ENCODE results near the gene C5AR2.
"Not testable (repeated sequence)": the region's sequence is repeated elsewhere in the genome, so short reads cannot be mapped to it uniquely, and the experiment has no call there.

The C5AR2 gene

GRCh38 chr19:47378246-47378645 lies 46.3 kb downstream of the C5AR2 start:
- Histone ChIP-seq H3K9ac (ENCODE audit: low read length) (no peak overlapping the region), H3K4me3 (ENCODE audit: low read length) (no peak overlapping the region), H3K36me3 (ENCODE audit: control insufficient read depth, insufficient read depth, low read length, severe bottlenecking) (peaks cover 83% of the 10 kb centered on the region), H3K4me1 (ENCODE audit: control insufficient read depth, insufficient read depth, low read length) (no peaks in the 10 kb centered on the region), H3K9me3 (ENCODE audit: control insufficient read depth, low read length) (no peaks in the 10 kb centered on the region), H3K27me3 (replicated peaks; ENCODE audit: control insufficient read depth, insufficient read depth, low read length) (no peaks in the 10 kb centered on the region)
- DNase-seq (ENCODE audit: low read depth), result no peak

GRCh38 chr19:47379381-47379938 lies 47.5 kb downstream of the C5AR2 start:
- no peak overlapping the region for H3K9ac ChIP-seq (ENCODE audit: low read length)
- no peak for DNase-seq (ENCODE audit: low read depth)
- no peaks in the 10 kb centered on the region for H3K27me3 ChIP-seq (replicated peaks; ENCODE audit: control insufficient read depth, insufficient read depth, low read length)
- H3K4me3 ChIP-seq (ENCODE audit: low read length), result no peak overlapping the region
- no peaks in the 10 kb centered on the region for H3K9me3 ChIP-seq (ENCODE audit: control insufficient read depth, low read length)
- H3K4me1 ChIP-seq (ENCODE audit: control insufficient read depth, insufficient read depth, low read length), result peaks cover 4% of the 10 kb centered on the region
- H3K36me3 ChIP-seq (ENCODE audit: control insufficient read depth, insufficient read depth, low read length, severe bottlenecking), result peaks cover 71% of the 10 kb centered on the region

GRCh38 chr19:47380559-47380958 lies 48.6 kb downstream of the C5AR2 start:
- Histone ChIP-seq H3K36me3 (ENCODE audit: control insufficient read depth, insufficient read depth, low read length, severe bottlenecking) (peaks cover 60% of the 10 kb centered on the region), H3K4me3 (ENCODE audit: low read length) (no peak overlapping the region), H3K9me3 (ENCODE audit: control insufficient read depth, low read length) (no peaks in the 10 kb centered on the region), H3K4me1 (ENCODE audit: control insufficient read depth, insufficient read depth, low read length) (peaks cover 4% of the 10 kb centered on the region), H3K27me3 (replicated peaks; ENCODE audit: control insufficient read depth, insufficient read depth, low read length) (no peaks in the 10 kb centered on the region), H3K9ac (ENCODE audit: low read length) (no peak overlapping the region)
- no peak for DNase-seq (ENCODE audit: low read depth)

GRCh38 chr19:47381121-47381520 lies 49.1 kb downstream of the C5AR2 start:
- peaks cover 54% of the 10 kb centered on the region for H3K36me3 ChIP-seq (ENCODE audit: control insufficient read depth, insufficient read depth, low read length, severe bottlenecking)
- H3K9me3 ChIP-seq (ENCODE audit: control insufficient read depth, low read length), result no peaks in the 10 kb centered on the region
- H3K27me3 ChIP-seq (replicated peaks; ENCODE audit: control insufficient read depth, insufficient read depth, low read length), result no peaks in the 10 kb centered on the region

GRCh38 chr19:47381653-47382279 lies 49.8 kb downstream of the C5AR2 start:
- DNase-seq (ENCODE audit: low read depth), result no peak

More at GRCh38 chr19:47381121-47381520, 49.1 kb downstream of the C5AR2 start:
- DNase-seq (ENCODE audit: low read depth), result no peak
- peaks cover 4% of the 10 kb centered on the region for H3K4me1 ChIP-seq (ENCODE audit: control insufficient read depth, insufficient read depth, low read length)
- no peak overlapping the region for H3K4me3 ChIP-seq (ENCODE audit: low read length)
- no peak overlapping the region for H3K9ac ChIP-seq (ENCODE audit: low read length)

GRCh38 chr19:47383890-47384289 lies 51.9 kb downstream of the C5AR2 start:
- not testable (repeated sequence) for H3K4me1 ChIP-seq (ENCODE audit: control insufficient read depth, insufficient read depth, low read length); DNase-seq (ENCODE audit: low read depth); H3K9me3 ChIP-seq (ENCODE audit: control insufficient read depth, low read length); H3K9ac ChIP-seq (ENCODE audit: low read length); H3K4me3 ChIP-seq (ENCODE audit: low read length); H3K27me3 ChIP-seq (replicated peaks; ENCODE audit: control insufficient read depth, insufficient read depth, low read length)
- peaks cover 32% of the 10 kb centered on the region for H3K36me3 ChIP-seq (ENCODE audit: control insufficient read depth, insufficient read depth, low read length, severe bottlenecking)

More at GRCh38 chr19:47381653-47382279, 49.8 kb downstream of the C5AR2 start:
- H3K9ac ChIP-seq (ENCODE audit: low read length), result no peak overlapping the region
- peaks cover 47% of the 10 kb centered on the region for H3K36me3 ChIP-seq (ENCODE audit: control insufficient read depth, insufficient read depth, low read length, severe bottlenecking)
- H3K9me3 ChIP-seq (ENCODE audit: control insufficient read depth, low read length), result no peaks in the 10 kb centered on the region
- H3K4me1 ChIP-seq (ENCODE audit: control insufficient read depth, insufficient read depth, low read length), result peaks cover 4% of the 10 kb centered on the region
- no peaks in the 10 kb centered on the region for H3K27me3 ChIP-seq (replicated peaks; ENCODE audit: control insufficient read depth, insufficient read depth, low read length)
- H3K4me3 ChIP-seq (ENCODE audit: low read length), result no peak overlapping the region

GRCh38 chr19:47384533-47384932 lies 52.6 kb downstream of the C5AR2 start:
- DNase-seq (ENCODE audit: low read depth); H3K9me3 ChIP-seq (ENCODE audit: control insufficient read depth, low read length); H3K9ac ChIP-seq (ENCODE audit: low read length); H3K27me3 ChIP-seq (replicated peaks; ENCODE audit: control insufficient read depth, insufficient read depth, low read length); H3K4me3 ChIP-seq (ENCODE audit: low read length); H3K4me1 ChIP-seq (ENCODE audit: control insufficient read depth, insufficient read depth, low read length): not testable (repeated sequence)
- H3K36me3 ChIP-seq (ENCODE audit: control insufficient read depth, insufficient read depth, low read length, severe bottlenecking), result peaks cover 27% of the 10 kb centered on the region

- not testable (repeated sequence) for H3K36me3 ChIP-seq (ENCODE audit: control insufficient read depth, insufficient read depth, low read length, severe bottlenecking); H3K4me3 ChIP-seq (ENCODE audit: low read length); H3K4me1 ChIP-seq (ENCODE audit: control insufficient read depth, insufficient read depth, low read length); DNase-seq (ENCODE audit: low read depth); H3K9ac ChIP-seq (ENCODE audit: low read length); H3K27me3 ChIP-seq (replicated peaks; ENCODE audit: control insufficient read depth, insufficient read depth, low read length); H3K9me3 ChIP-seq (ENCODE audit: control insufficient read depth, low read length)
Observed at GRCh38 chr19:47386582-47386981, 54.6 kb downstream of the C5AR2 start.

GRCh38 chr19:47387623-47388022 lies 55.6 kb downstream of the C5AR2 start:
- not testable (repeated sequence) for H3K27me3 ChIP-seq (replicated peaks; ENCODE audit: control insufficient read depth, insufficient read depth, low read length); H3K36me3 ChIP-seq (ENCODE audit: control insufficient read depth, insufficient read depth, low read length, severe bottlenecking); H3K9me3 ChIP-seq (ENCODE audit: control insufficient read depth, low read length); DNase-seq (ENCODE audit: low read depth); H3K4me1 ChIP-seq (ENCODE audit: control insufficient read depth, insufficient read depth, low read length); H3K4me3 ChIP-seq (ENCODE audit: low read length); H3K9ac ChIP-seq (ENCODE audit: low read length)

GRCh38 chr19:47388721-47389120 lies 56.7 kb downstream of the C5AR2 start:
- H3K27me3 ChIP-seq (replicated peaks; ENCODE audit: control insufficient read depth, insufficient read depth, low read length); H3K36me3 ChIP-seq (ENCODE audit: control insufficient read depth, insufficient read depth, low read length, severe bottlenecking); H3K9ac ChIP-seq (ENCODE audit: low read length); H3K4me3 ChIP-seq (ENCODE audit: low read length); H3K4me1 ChIP-seq (ENCODE audit: control insufficient read depth, insufficient read depth, low read length); H3K9me3 ChIP-seq (ENCODE audit: control insufficient read depth, low read length); DNase-seq (ENCODE audit: low read depth): not testable (repeated sequence)

- no peaks in the 10 kb centered on the region for H3K9me3 ChIP-seq (ENCODE audit: control insufficient read depth, low read length)
- no peak overlapping the region for H3K9ac ChIP-seq (ENCODE audit: low read length)
- no peak overlapping the region for H3K4me3 ChIP-seq (ENCODE audit: low read length)
- no peaks in the 10 kb centered on the region for H3K36me3 ChIP-seq (ENCODE audit: control insufficient read depth, insufficient read depth, low read length, severe bottlenecking)
- no peak for DNase-seq (ENCODE audit: low read depth)
- no peaks in the 10 kb centered on the region for H3K4me1 ChIP-seq (ENCODE audit: control insufficient read depth, insufficient read depth, low read length)
- H3K27me3 ChIP-seq (replicated peaks; ENCODE audit: control insufficient read depth, insufficient read depth, low read length), result peaks cover 3% of the 10 kb centered on the region
Observed at GRCh38 chr19:47389150-47389556, 57.2 kb downstream of the C5AR2 start.

All from adipocyte (in vitro differentiated cells).